Stimulated activated CD4-positive, alpha-beta T cell treated with anti-CD3 and anti-CD28 coated beads, TNF-alpha, amount 100 ng/mL, for 4 hours (primary cell): Measurements from ENCODE around the gene ZNF701.
"Not testable (repeated sequence)": the region's sequence is repeated elsewhere in the genome, so short reads cannot be mapped to it uniquely, and the experiment has no call there.

Experiments used
- DNase-seq, 3 experiments: peaks; one replicate each; pipeline ENCODE4 v3.0.0-alpha.2; 2020; ENCODE audit warnings: low read depth in 3 of 3

The ZNF701 gene

GRCh38 chr19:52570000-52570861 lies at the start of gene ZNF701:
ZNF701 (plus strand) TSS chr19:52570287; CDS start chr19:52574148, 3,861 bp downstream.
- peak; percentile 91 to 93 (median 93) for DNase-seq

GRCh38 chr19:52522551-52522950 lies 47.5 kb upstream of the ZNF701 start:
- no peak for DNase-seq

- no peak for DNase-seq
Measured at GRCh38 chr19:52524086-52524485, 46.0 kb upstream of the ZNF701 start.

- DNase-seq: peak; percentile 95 to 97 (median 96)
Measured at GRCh38 chr19:52527134-52527955, 42.7 kb upstream of the ZNF701 start, which contains the start of gene ZNF808. ZNF808 (plus strand) TSS chr19:52527668; CDS start chr19:52543285, 15,617 bp downstream.

GRCh38 chr19:52527956-52528351 lies 42.1 kb upstream of the ZNF701 start:
- DNase-seq: no peak

- no peak for DNase-seq
Measured at GRCh38 chr19:52532480-52532879, 37.6 kb upstream of the ZNF701 start.

- no peak for DNase-seq
Measured at GRCh38 chr19:52533901-52534300, 36.2 kb upstream of the ZNF701 start.

GRCh38 chr19:52535385-52535770 lies 34.7 kb upstream of the ZNF701 start:
- not testable (repeated sequence) for DNase-seq

- peak; percentile 81 to 86 (median 84) for DNase-seq
Measured at GRCh38 chr19:52535771-52536447, 34.2 kb upstream of the ZNF701 start.

GRCh38 chr19:52536448-52536800 lies 33.7 kb upstream of the ZNF701 start:
- DNase-seq: peak in 1 of 3 experiments; percentile 22

- DNase-seq: not testable (repeated sequence)
Measured at GRCh38 chr19:52538815-52539214, 31.3 kb upstream of the ZNF701 start.

- DNase-seq: not testable (repeated sequence)
Measured at GRCh38 chr19:52541176-52541575, 28.9 kb upstream of the ZNF701 start.

GRCh38 chr19:52541608-52542007 lies 28.5 kb upstream of the ZNF701 start:
- DNase-seq: no peak

- not testable (repeated sequence) for DNase-seq
Measured at GRCh38 chr19:52542541-52542940, 27.5 kb upstream of the ZNF701 start.

- DNase-seq: no peak
Measured at GRCh38 chr19:52542984-52543664, 27.0 kb upstream of the ZNF701 start.

GRCh38 chr19:52554216-52554971 lies 15.7 kb upstream of the ZNF701 start:
- DNase-seq: no peak

GRCh38 chr19:52557231-52557995 lies 12.7 kb upstream of the ZNF701 start:
- DNase-seq: no peak

- DNase-seq: not testable (repeated sequence)
Measured at GRCh38 chr19:52558732-52559445, 11.2 kb upstream of the ZNF701 start.

GRCh38 chr19:52561611-52562010 lies 8.5 kb upstream of the ZNF701 start:
- DNase-seq: not testable (repeated sequence)
